ENCODE data around the gene GPX4.

DNA sequence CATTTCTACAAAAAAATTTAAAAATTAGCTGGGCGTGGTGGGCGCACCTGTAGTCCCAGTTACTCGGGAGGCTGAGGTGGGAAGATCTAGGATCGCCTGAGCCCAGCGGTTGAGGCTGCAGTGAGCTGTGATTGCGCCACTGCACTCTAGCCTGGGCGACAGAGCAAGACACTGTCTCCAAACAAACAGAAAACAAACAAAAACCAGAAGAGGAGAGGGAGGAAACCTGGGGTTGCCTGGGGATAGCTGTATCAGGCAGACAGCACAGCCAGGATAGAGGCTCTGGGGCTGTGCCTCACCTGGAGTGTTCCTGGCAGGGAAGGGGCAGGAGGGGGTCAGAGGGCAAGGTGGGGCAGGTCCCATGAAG lies 6.0 kb upstream of the GPX4 start:
- TF ChIP-seq, protein P1, sequence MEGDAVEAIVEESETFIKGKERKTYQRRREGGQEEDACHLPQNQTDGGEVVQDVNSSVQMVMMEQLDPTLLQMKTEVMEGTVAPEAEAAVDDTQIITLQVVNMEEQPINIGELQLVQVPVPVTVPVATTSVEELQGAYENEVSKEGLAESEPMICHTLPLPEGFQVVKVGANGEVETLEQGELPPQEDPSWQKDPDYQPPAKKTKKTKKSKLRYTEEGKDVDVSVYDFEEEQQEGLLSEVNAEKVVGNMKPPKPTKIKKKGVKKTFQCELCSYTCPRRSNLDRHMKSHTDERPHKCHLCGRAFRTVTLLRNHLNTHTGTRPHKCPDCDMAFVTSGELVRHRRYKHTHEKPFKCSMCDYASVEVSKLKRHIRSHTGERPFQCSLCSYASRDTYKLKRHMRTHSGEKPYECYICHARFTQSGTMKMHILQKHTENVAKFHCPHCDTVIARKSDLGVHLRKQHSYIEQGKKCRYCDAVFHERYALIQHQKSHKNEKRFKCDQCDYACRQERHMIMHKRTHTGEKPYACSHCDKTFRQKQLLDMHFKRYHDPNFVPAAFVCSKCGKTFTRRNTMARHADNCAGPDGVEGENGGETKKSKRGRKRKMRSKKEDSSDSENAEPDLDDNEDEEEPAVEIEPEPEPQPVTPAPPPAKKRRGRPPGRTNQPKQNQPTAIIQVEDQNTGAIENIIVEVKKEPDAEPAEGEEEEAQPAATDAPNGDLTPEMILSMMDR (IDR thresholded peaks at IDR 0.05; ENCODE audit: borderline replicate concordance, extremely low read depth, low read length, poor library complexity, severe bottlenecking): no peak
- TF ChIP-seq EZH2 (IDR thresholded peaks at IDR 0.05; ENCODE audit: borderline replicate concordance, low read depth, low read length, severe bottlenecking): no peak
